OCI-LY1 (cell line): ENCODE measurements around the gene ZFPM1.

ENCODE experiments used
- EZH2 ChIP-seq: fragments of 200-600 bp; sonication (generic), shearing (Covaris generic); IDR thresholded peaks from 2 replicates; pipeline ENCODE4 v1.8.0; 2017; ENCODE audit warnings: borderline replicate concordance, mixed run types, mild to moderate bottlenecking, antibody characterized with exemption, low read length, moderate library complexity, mixed read lengths
- TF ChIP-seq, protein P1 (sequence below): fragments of 200-600 bp; sonication (generic), shearing (Covaris generic); IDR thresholded peaks from 2 replicates; pipeline ENCODE4 v1.5.1; 2017; ENCODE audit warnings: mild to moderate bottlenecking, antibody characterized with exemption, low read length, moderate library complexity, mixed read lengths

DNA sequence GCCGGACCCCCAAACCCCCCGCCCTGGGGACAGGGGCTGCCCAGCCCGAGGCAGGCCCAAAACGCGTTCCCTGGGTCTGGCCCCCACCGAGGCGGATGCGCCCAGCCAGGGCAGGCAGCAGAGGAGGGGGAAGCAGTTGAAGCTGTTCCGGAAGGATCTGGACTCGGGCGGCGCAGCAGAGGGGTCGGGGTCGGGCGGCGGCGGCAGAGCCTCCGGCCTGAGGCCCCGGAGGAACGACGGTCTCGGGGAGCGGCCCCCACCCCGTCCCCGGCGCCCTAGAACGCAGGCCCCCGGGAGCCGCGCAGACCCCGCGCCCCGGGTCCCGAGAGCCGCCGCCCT, 22.9 kb upstream of the ZFPM1 start:
- TF ChIP-seq, protein P1, sequence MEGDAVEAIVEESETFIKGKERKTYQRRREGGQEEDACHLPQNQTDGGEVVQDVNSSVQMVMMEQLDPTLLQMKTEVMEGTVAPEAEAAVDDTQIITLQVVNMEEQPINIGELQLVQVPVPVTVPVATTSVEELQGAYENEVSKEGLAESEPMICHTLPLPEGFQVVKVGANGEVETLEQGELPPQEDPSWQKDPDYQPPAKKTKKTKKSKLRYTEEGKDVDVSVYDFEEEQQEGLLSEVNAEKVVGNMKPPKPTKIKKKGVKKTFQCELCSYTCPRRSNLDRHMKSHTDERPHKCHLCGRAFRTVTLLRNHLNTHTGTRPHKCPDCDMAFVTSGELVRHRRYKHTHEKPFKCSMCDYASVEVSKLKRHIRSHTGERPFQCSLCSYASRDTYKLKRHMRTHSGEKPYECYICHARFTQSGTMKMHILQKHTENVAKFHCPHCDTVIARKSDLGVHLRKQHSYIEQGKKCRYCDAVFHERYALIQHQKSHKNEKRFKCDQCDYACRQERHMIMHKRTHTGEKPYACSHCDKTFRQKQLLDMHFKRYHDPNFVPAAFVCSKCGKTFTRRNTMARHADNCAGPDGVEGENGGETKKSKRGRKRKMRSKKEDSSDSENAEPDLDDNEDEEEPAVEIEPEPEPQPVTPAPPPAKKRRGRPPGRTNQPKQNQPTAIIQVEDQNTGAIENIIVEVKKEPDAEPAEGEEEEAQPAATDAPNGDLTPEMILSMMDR, result no peak
- no peak for TF ChIP-seq EZH2
